Endothelial cell of umbilical vein (primary cell): ENCODE results near the gene SAMD4A.

ENCODE experiments used
- CTCF ChIP-seq, 2 donors: IDR thresholded peaks; 1 replicate in 1 of 2; 2 replicates in 1 of 2; pipeline ENCODE4 v1.5.1; 2011; ENCODE audit warnings: low read length in 2 of 2, mild to moderate bottlenecking in 2 of 2, moderate library complexity in 2 of 2, control low read depth in 1 of 2, inconsistent platforms in 1 of 2, low read depth in 1 of 2; ENCODE audit not compliant: insufficient read depth in 1 of 2; ENCODE audit errors: extremely low read depth in 1 of 2
- EZH2 ChIP-seq: IDR thresholded peaks from 2 replicates; pipeline ENCODE4 v1.6.1; 2012; ENCODE audit warnings: borderline replicate concordance, low read depth, mild to moderate bottlenecking, moderate library complexity, low read length, inconsistent platforms; ENCODE audit not compliant: severe bottlenecking
- MAX ChIP-seq: IDR thresholded peaks from 2 replicates; pipeline ENCODE4 v1.6.1; 2011; ENCODE audit not compliant: insufficient read depth, insufficient read length
- POLR2A ChIP-seq: IDR thresholded peaks from 2 replicates; pipeline ENCODE4 v1.6.1; 2012; ENCODE audit warnings: low read depth, mild to moderate bottlenecking, control low read depth, low read length
- POLR2AphosphoS5 ChIP-seq: IDR thresholded peaks from 2 replicates; pipeline ENCODE4 v1.6.1; 2012; ENCODE audit warnings: low read depth, mild to moderate bottlenecking, control low read depth, low read length, moderate library complexity; ENCODE audit not compliant: insufficient read depth

GRCh38 chr14:54702492-54702891 lies 135.6 kb downstream of the SAMD4A start:
- TF ChIP-seq CTCF (IDR thresholded peaks at IDR 0.05; ENCODE audit: extremely low read depth in 1 of 2, insufficient read depth in 1 of 2, low read depth in 1 of 2, low read length in 2 of 2) (no peak), POLR2A (no peak), POLR2AphosphoS5 (no peak), EZH2 (no peak), MAX (no peak)
